Activated CD4-positive, CD25-positive, alpha-beta regulatory T cell treated with anti-CD3 and anti-CD28 coated beads, Interleukin-2, amount 50 U/mL, for 24 hours (primary cell): ENCODE results near the gene FAM210B.
"Not testable (repeated sequence)": the region's sequence is repeated elsewhere in the genome, so short reads cannot be mapped to it uniquely, and the experiment has no call there.

Experiments used
- ATAC-seq, 2 donors: fragments of 150-1000 bp; cut with Tn5 transposase; one replicate each; pipeline ENCODE4 v1.10.0; 2021; ENCODE audit warnings: mild to moderate bottlenecking in 1 of 2, moderate library complexity in 1 of 2

Gene FAM210B

GRCh38 chr20:56358600-56359211 lies at the start of gene FAM210B:
TSS of gene FAM210B (plus strand) at chr20:56358974. CDS start at chr20:56359006, 32 bp downstream.
- ATAC-seq: peak; percentile 99

- ATAC-seq: no peak
Measured at GRCh38 chr20:56316051-56316450, 42.7 kb upstream of the FAM210B start.

- ATAC-seq: no peak
Measured at GRCh38 chr20:56316483-56316882, 42.3 kb upstream of the FAM210B start.

- no peak for ATAC-seq
Measured at GRCh38 chr20:56322681-56323080, 36.1 kb upstream of the FAM210B start.

GRCh38 chr20:56323206-56323605 lies 35.6 kb upstream of the FAM210B start:
- no peak for ATAC-seq

- no peak for ATAC-seq
Measured at GRCh38 chr20:56323656-56324055, 35.1 kb upstream of the FAM210B start.

GRCh38 chr20:56324806-56325205 lies 34.0 kb upstream of the FAM210B start:
- no peak for ATAC-seq

- no peak for ATAC-seq
Measured at GRCh38 chr20:56328861-56329260, 29.9 kb upstream of the FAM210B start.

- not testable (repeated sequence) for ATAC-seq
Measured at GRCh38 chr20:56336709-56337108, 22.1 kb upstream of the FAM210B start.

GRCh38 chr20:56342783-56343182 lies 16.0 kb upstream of the FAM210B start:
- ATAC-seq: no peak

- ATAC-seq: peak in 1 of 2 donors; percentile 38
Measured at GRCh38 chr20:56343861-56344381, 14.9 kb upstream of the FAM210B start.

GRCh38 chr20:56345911-56346310 lies 12.9 kb upstream of the FAM210B start:
- no peak for ATAC-seq

- no peak for ATAC-seq
Measured at GRCh38 chr20:56347628-56348304, 11.0 kb upstream of the FAM210B start.

GRCh38 chr20:56348305-56348693 lies 10.5 kb upstream of the FAM210B start:
- no peak for ATAC-seq

- no peak for ATAC-seq
Measured at GRCh38 chr20:56348746-56349145, 10.0 kb upstream of the FAM210B start.

- ATAC-seq: no peak
Measured at GRCh38 chr20:56350842-56351241, 7.9 kb upstream of the FAM210B start.

GRCh38 chr20:56352345-56353055 lies 6.3 kb upstream of the FAM210B start:
- ATAC-seq: no peak

GRCh38 chr20:56353356-56353755 lies 5.4 kb upstream of the FAM210B start:
- ATAC-seq: no peak

- ATAC-seq: no peak
Measured at GRCh38 chr20:56358070-56358469, 704 bp upstream of the FAM210B start.

- ATAC-seq: peak in 1 of 2 donors; percentile 19
Measured at GRCh38 chr20:56359212-56360132, 698 bp downstream of the FAM210B start.

- ATAC-seq: no peak
Measured at GRCh38 chr20:56360133-56360907, 1.5 kb downstream of the FAM210B start.

GRCh38 chr20:56360908-56361205 lies 2.1 kb downstream of the FAM210B start:
- no peak for ATAC-seq
